ENCODE results near the gene RAI1. TPM values are rescaled to one million over a fixed set of nuclear protein-coding genes. Genes with fewer than 3 reads are reported as not detected.

Gene RAI1
- total and polyA plus RNA-seq, 2 of the 13 experiments (the other 11 are each of a cell fraction or from before 2014, with no cell fraction given) = 3.4 to 5.2 TPM

GRCh38 chr17:17846003-17846402 lies 164.7 kb downstream of the RAI1 start:
- CTCF ChIA-PET (ENCODE audit: low intra/inter-chr PET ratio, low total read pairs) = no interaction called here
- no peak for FAIRE-seq
- intact Hi-C loops (cut with micrococcal nuclease; ENCODE audit: unreplicated experiment) = no loop called here
- TF ChIP-seq TIGD3 (CRISPR knock-in tag; IDR thresholded peaks at IDR 0.05; ENCODE audit: borderline replicate concordance) = no peak
- TF ChIP-seq ZNF275 (CRISPR knock-in tag; IDR thresholded peaks at IDR 0.05; ENCODE audit: borderline replicate concordance) = no peak
- no peak for TF ChIP-seq ZNF281 (CRISPR knock-in tag; IDR thresholded peaks at IDR 0.05; ENCODE audit: borderline replicate concordance)
- TF ChIP-seq TBX2 (CRISPR knock-in tag; IDR thresholded peaks at IDR 0.05; ENCODE audit: borderline replicate concordance) = no peak
- TF ChIP-seq ZSCAN9 (CRISPR knock-in tag; IDR thresholded peaks at IDR 0.05; ENCODE audit: borderline replicate concordance) = no peak
- TF ChIP-seq MBD4 (IDR thresholded peaks at IDR 0.05; ENCODE audit: borderline replicate concordance, low read length) = no peak
- TF ChIP-seq ATF5 (CRISPR knock-in tag; IDR thresholded peaks at IDR 0.05; ENCODE audit: low read depth) = no peak
- TF ChIP-seq LBX2 (CRISPR knock-in tag; IDR thresholded peaks at IDR 0.05; ENCODE audit: borderline replicate concordance) = no peak
- no peak for TF ChIP-seq ZNF251 (CRISPR knock-in tag; IDR thresholded peaks at IDR 0.05)
- TF ChIP-seq ZNF3 (CRISPR knock-in tag; IDR thresholded peaks at IDR 0.05) = no peak
- TF ChIP-seq CHCHD3 (CRISPR knock-in tag; IDR thresholded peaks at IDR 0.05) = no peak
- no peak for TF ChIP-seq AGO1 (IDR thresholded peaks at IDR 0.05; ENCODE audit: low read depth, low read length, poor library complexity, severe bottlenecking)
- no peak for TF ChIP-seq ZNF382 (CRISPR knock-in tag; IDR thresholded peaks at IDR 0.05; ENCODE audit: borderline replicate concordance)
- TF ChIP-seq MEIS2 (CRISPR knock-in tag; IDR thresholded peaks at IDR 0.05) = no peak
- no peak for TF ChIP-seq PLSCR1 (CRISPR knock-in tag; IDR thresholded peaks at IDR 0.05; ENCODE audit: borderline replicate concordance)
- TF ChIP-seq ERF (CRISPR knock-in tag; IDR thresholded peaks at IDR 0.05) = no peak
- no peak for TF ChIP-seq SETDB1 (CRISPR knock-in tag; IDR thresholded peaks at IDR 0.05; ENCODE audit: borderline replicate concordance)

More at GRCh38 chr17:17846003-17846402, 164.7 kb downstream of the RAI1 start:
- no peak for ATAC-seq
- POLR2A ChIA-PET = interaction anchor here (0.6 to 6.4 kb wide), 3 partner anchors 8 to 34 kb away, joined by 4 to 51 read pairs (median 5); partner anchors contain the start of gene SREBF1
- Histone ChIP-seq H3K27ac (ENCODE audit: extremely low read length, insufficient read depth, low read length) (no peak overlapping the region), H3K27me3 (ENCODE audit: control insufficient read depth in 1 of 2, insufficient read depth in 2 of 2, low read length in 2 of 2) (no peaks in the 10 kb centered on the region; a peak in 2 of 5 replicates), H3K4me2 (ENCODE audit: low read depth, low read length) (no peak overlapping the region), H3K36me3 (replicated peaks in 1 of 2; ENCODE audit: control insufficient read depth in 1 of 2, insufficient read depth in 2 of 2, low read length in 2 of 2) (no peaks in the 10 kb centered on the region), H3K4me3 (replicated peaks in 1 of 3; ENCODE audit: insufficient read depth in 1 of 3, low read depth in 2 of 3, low read length in 3 of 3) (no peak overlapping the region), H4K20me1 (ENCODE audit: insufficient read depth, low read length) (no peaks in the 10 kb centered on the region), H3K9me3 (ENCODE audit: low read length) (no peaks in the 10 kb centered on the region), H3K4me1 (ENCODE audit: insufficient read depth, low read length) (peaks cover 68% of the 10 kb centered on the region), H3K9ac (ENCODE audit: insufficient read depth, low read depth, low read length) (no peak overlapping the region), H2AFZ (ENCODE audit: low read length) (no peak overlapping the region), H3K79me2 (ENCODE audit: insufficient read depth, low read length) (no peaks in the 10 kb centered on the region)
- 75% methylated on average over 5 of the region's 8 CpGs for WGBS (ENCODE audit: low lambda C conversion rate)
- DNase-seq (ENCODE audit: low spot score) = no peak
- BruUV-seq (replicated peaks) = no TSS peak
- in situ Hi-C loops (cut with HindIII; ENCODE audit: extremely low pct_ligation_motif_present, low pct_unique_long_range_greater_than_20kb) = no loop called here

Measured in HepG2 (cell line).